Brain pericyte (primary cell): ENCODE measurements around the gene CLGN.
"Not testable (repeated sequence)": the region's sequence is repeated elsewhere in the genome, so short reads cannot be mapped to it uniquely, and the experiment has no call there.

Experiments
- DNase-seq: peaks from one replicate; pipeline ENCODE4 v3.0.0-alpha.2; 2012; ENCODE audit warnings: low read depth, low spot score

CLGN gene, protein sequence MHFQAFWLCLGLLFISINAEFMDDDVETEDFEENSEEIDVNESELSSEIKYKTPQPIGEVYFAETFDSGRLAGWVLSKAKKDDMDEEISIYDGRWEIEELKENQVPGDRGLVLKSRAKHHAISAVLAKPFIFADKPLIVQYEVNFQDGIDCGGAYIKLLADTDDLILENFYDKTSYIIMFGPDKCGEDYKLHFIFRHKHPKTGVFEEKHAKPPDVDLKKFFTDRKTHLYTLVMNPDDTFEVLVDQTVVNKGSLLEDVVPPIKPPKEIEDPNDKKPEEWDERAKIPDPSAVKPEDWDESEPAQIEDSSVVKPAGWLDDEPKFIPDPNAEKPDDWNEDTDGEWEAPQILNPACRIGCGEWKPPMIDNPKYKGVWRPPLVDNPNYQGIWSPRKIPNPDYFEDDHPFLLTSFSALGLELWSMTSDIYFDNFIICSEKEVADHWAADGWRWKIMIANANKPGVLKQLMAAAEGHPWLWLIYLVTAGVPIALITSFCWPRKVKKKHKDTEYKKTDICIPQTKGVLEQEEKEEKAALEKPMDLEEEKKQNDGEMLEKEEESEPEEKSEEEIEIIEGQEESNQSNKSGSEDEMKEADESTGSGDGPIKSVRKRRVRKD

DNA sequence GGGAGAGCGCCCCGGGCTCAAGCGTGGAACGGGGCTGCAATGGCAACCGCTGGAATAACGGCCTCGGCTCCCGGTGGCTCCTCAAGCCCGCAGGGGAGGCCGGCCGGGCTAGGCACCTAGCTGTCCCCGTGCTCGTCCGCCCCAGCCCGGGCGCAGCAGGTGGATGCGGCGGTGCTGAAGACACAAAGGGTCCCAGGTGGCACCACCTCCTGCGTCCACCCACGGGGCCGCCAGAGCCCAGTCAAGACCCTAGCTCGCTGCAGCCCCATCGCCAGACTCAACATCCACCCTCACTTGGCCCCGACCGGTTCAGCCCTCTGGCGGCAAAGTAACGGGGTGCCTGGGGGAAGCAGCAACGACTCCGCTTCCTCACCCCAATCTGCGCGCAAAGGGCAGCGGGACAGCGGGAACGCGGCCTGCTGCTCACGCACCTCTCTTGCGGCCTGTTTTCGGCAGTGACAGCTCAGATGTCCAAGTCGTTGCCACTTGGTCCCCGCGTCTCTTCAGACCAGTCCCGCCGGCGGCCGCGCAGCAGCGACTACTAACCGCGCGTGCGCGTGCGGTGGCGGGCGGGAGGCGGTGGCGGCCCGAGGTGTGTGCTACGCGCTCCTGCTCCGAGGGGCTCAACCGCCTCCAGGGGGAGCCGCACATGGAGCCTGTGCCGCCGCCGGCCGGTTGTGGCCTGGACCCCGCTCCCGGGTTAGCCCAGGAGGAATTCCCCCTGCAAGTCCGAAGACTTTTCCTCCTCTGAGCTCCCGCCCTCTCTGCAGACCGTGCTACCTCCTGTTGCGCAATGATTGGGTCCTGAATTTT, at the start of gene CLGN:
TSS of gene CLGN (minus strand) at position 543 of the 813 bp plus-strand sequence. CDS start 14,570 bp downstream, outside the sequence.
- DNase-seq = peak; percentile 18

DNA sequence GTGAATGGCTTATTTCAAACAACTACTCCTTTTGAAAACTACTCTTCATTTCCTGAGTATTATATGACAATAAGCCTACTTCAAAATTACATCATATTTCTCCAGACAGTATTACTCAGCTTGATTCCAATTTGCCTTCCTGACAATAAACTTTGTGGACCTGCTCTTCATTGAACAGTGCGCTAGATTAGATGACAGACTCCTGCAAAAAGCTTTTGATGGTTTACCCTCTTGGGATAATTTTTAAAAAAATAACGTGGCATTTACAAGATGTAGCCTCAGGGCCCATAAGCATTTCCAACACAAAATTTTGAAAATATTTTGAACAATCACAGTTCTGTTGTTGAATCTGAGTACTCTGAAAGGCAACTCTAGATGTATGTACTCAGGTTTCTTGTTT, 44.7 kb upstream of the CLGN start:
- DNase-seq = no peak

DNA sequence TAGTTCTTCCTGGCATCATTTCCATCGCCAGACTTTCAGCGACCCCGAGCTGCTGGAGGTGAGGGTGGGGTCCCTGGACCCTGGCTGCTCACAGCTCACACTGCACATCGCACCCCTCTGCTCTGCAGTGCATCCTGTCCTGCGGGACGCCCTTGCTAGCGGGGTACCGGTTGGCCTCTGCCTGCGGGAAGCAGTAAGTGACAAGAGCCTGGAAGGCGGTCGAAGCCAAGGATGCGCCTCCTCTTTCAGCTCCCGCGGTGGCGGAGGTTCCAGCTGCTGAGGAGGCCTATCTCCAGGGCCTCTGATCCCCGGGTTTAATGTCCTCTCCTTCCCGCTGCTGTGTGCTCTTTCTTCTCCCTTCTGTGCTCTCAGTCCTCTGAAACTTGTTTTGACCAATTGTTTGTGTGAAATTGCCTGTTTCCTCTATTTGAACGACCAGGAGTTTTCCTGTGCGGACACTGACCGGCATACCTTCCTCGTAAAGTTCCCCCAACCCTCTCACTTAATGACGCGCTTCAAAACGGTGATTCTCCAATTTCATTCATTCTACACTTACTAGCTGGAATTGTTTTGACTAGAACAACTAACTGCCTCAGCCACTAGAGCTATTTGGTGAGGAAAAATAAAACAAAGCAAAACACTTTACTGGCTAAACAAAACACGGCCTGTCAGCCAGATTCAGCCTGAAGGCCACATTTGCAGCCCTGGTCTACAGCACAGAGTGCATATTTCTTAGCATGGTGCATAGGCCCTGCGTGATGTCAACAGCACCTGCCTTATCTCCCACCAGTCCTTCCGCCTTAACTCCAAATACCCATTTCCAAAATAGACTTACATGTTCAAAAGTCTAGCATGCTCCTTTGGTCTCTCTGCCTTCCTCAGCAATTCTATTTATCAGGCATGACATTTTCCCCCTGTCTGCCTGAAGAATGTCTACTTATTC, 42.6 kb upstream of the CLGN start:
- no peak for DNase-seq

DNA sequence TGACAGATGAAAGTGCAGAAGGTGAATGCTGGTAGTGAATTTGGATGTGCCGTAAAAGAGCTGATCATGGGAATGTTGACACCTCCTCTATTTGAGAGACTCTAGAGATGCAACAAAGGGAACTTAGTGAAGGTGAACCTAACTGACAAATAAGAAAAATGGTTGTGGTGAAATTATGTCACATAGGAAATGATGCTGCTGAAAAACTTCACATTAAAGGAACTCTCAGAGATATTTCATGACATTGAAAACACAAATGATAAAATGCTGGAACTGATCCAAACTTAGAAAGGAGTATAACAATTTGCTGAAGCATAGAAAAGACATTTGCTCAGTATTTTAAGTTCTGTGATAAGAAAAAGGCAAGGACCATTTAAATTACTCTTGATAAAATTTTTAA, 38.7 kb upstream of the CLGN start:
- no peak for DNase-seq

GRCh38 chr4:140463614-140464013, 36.2 kb upstream of the CLGN start:
- no peak for DNase-seq

DNA sequence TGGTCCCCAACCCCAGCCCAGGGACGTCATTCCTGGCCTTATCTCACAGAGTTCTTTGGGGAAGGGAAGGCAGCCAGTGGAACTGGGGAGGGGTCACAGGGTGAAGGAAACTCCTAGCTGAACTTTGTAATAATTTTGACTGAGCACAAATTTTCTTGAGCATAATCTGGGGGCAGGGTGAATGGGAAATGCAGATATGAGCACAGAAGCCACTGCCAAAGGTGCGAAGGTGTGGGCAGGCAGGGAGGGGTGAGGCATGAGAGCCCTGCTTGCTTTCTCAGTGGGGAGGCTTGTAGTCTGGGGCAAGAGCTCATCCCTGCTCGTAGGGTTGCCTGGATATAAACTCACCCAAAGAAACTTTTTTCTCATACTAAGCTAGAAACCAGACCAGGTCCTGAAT, 35.7 kb upstream of the CLGN start:
- no peak for DNase-seq

DNA sequence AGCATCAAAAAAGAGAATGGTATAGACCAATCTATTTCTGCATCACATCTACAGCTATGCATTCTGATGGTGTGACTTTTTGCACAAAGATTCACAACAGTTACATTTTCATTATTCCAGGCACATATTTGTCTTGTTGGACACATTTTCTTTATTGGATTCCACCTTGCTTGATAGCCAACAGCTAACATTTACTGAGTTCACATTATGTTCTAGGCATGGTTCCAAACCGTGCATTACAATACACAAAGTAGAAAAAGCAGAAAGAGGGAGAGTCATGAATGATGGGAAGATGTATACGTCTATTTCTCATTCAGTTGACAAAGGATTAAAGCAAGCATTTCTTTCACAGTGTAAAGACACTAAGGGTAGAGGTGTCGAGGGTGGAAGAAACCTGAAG, 22.9 kb upstream of the CLGN start:
- DNase-seq = no peak

- DNase-seq = no peak
Measured at GRCh38 chr4:140448830-140449229, 21.4 kb upstream of the CLGN start.

DNA sequence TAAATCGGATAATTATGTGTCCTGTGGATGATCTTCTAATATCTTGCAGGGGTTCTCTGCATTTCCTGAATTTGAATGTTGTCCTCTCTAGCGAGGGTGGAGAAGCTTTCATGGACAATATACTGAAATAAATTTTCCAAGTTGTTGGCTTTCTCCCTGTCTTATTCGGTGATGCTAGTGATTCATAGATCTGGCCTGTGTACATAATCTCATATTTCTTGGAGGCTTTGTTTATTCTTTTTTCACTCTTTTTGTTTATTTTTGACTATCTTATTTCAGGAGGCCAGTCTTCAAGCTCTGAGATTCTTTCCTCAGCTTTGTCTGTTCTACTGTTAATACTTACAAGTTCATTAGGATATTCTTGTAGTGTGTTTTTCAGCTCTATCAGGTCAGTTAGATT, 20.7 kb upstream of the CLGN start:
- no peak for DNase-seq

GRCh38 chr4:140444347-140444746, 16.9 kb upstream of the CLGN start:
- not testable (repeated sequence) for DNase-seq

DNA sequence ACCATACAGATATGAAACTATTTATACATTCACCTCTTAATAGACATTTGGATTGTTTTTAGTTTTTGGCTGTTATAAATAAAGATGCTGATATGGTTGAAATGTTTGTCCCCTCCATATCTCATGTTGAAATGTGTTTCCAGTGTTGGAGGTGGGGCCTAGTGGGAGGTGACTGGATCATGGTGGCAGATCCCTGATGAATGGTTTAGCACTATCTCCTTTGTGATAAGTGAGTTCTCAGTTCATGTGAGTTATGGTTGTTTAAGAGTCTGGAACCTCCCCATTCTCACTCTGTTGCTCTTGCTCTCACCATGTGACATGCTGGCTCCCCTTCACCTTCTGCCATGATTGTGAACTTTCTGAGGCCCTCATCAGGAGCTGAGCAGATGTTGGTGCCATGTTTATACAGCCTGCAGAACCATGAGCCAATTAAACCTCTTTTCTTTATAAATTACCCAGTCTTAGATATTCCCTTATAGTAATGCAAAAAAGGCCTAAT, 12.2 kb upstream of the CLGN start:
- no peak for DNase-seq

DNA sequence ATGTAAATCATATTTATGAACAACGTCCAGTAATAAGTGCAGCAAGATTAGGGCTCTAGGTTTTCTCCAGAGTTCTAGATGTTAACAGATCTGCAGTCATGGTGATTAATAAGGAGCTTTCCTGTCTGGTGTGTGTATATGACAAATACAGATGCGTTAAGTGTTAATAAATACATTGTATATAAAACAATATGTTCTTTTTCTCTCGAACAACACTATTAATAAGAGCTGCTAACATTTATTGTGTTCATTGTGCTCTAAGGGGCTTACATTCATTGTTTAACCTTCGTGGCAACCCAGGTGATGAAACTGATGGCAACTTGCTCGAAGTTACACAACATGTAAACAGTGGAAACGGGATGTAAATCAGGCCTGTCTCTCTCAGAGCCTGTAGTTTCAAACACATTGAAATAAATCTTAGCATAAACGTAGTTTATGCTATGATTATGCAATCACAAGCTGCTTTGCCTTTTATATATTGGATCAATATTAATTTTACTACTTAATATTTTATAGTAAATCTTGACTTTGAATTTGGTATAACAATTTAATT, 547 bp upstream of the CLGN start:
- DNase-seq = no peak

GRCh38 chr4:140426610-140427105, 790 bp downstream of the CLGN start:
- DNase-seq = no peak

DNA sequence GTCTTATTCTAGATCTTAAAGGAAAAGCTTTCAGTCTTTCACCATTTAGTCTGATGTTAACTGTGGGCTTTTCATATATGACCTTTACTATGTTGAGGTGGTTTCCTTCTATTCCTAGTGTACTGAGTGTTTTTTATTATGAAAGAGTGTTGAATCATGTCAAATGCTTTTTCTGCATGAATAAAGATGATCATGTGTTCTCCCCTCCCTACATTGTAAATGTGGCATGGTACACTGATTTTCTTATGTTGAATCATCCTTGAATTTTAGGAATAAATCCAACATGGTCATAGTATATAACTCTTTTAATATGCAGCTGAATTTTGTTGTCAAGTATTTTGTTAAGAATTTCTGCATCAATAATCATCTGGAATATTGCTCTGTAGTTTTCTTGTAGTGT, 4.3 kb downstream of the CLGN start:
- DNase-seq = no peak

GRCh38 chr4:140413130-140413969, 14.1 kb downstream of the CLGN start:
- not testable (repeated sequence) for DNase-seq

DNA sequence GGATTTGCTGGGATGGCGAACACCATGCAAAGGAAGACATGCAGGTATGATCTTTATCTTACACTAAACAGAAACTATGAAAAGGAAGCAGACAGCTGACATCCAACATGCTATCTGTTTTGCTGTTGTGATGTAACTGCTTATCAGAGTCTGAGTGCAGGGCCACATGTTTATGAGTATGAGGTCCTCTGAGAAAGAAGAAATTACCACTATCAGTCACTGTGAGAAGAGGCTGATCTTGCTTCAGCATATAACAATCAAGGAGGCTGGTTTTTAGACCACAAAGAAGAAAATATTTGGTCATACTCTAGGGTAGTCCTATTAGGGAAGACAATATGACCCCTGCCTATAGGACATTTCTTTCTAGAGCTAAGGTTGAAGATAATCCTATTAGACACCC, 18.5 kb downstream of the CLGN start:
- no peak for DNase-seq

- no peak for DNase-seq
Measured at GRCh38 chr4:140406292-140406691, 21.2 kb downstream of the CLGN start.

DNA sequence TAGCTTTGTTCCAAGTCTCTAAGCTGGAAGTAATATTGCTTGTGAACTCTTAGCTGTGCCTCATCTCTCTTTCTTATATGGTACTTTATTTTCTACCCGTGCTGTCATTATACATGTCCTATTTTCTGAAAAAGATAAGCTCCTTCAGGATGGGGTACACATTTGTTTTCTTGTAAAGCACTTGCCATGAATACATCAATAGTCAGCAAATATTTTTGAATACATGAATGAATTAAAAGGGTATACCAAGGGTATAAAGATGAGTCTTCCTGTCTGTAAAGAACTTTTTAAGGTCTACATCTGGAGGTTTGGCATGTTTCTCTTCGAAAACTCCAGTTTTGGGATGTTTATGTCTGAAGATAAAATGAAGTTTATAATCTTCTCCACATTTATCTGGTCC, 27.3 kb downstream of the CLGN start:
- no peak for DNase-seq

DNA sequence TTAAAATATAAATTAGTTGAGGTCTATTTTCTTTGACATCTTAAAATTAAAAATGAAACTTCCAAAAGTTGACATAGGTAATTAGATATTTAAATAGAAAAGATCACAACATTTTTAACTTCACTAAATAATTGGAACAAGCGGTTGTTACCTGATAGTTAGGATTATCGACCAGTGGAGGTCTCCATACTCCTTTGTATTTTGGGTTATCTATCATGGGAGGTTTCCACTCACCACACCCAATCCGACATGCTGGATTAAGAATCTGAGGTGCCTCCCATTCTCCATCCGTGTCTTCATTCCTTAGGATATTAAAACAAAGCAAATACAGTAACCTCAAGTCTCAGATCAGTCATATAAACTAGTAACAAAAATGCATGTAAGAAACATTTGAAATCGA, 31.8 kb downstream of the CLGN start:
- no peak for DNase-seq

- no peak for DNase-seq
Measured at GRCh38 chr4:140388015-140388414, 39.4 kb downstream of the CLGN start.
